Breast epithelium (tissue), 4 donors: Measurements from ENCODE around the gene TGFB2. TPM values are rescaled to one million over a fixed set of nuclear protein-coding genes. Genes with fewer than 3 reads are reported as not detected.

ENCODE experiments used
- DNase-seq, 2 donors: peaks; one replicate each; pipeline ENCODE4 v3.0.0-alpha.2; 2019; ENCODE audit warnings: low spot score in 2 of 2
- H3K27ac ChIP-seq, 2 donors: fragments of 200-600 bp; sonication (generic) in 1 of 2; one replicate each; pipeline ENCODE4 v1.5.1; 2016 to 2019; ENCODE audit warnings: mild to moderate bottlenecking in 1 of 2
- H3K27me3 ChIP-seq, 2 donors: fragments of 200-600 bp; sonication (generic) in 1 of 2; one replicate each; pipeline versions ENCODE4 v1.5.1 to v1.6.0; 2017 to 2019; ENCODE audit warnings: control low read depth in 1 of 2, mild to moderate bottlenecking in 1 of 2
- H3K36me3 ChIP-seq: fragments of 200-600 bp; one replicate; pipeline ENCODE4 v1.5.1; 2019
- H3K4me1 ChIP-seq, 2 donors: fragments of 200-600 bp; sonication (generic); one replicate each; pipeline ENCODE4 v1.5.1; 2016 to 2019; ENCODE audit warnings: control low read depth in 1 of 2
- H3K4me3 ChIP-seq, 3 donors: fragments of 200-600 bp; sonication (generic); 1 replicate in 2 of 3; 2 replicates in 1 of 3; pipeline ENCODE4 v1.5.1; 2016 to 2019; ENCODE audit warnings: mild to moderate bottlenecking in 3 of 3, moderate library complexity in 2 of 3
- H3K9me3 ChIP-seq, 2 donors: fragments of 200-600 bp; sonication (generic) in 1 of 2; one replicate each; pipeline ENCODE4 v1.5.1; 2016 to 2019; ENCODE audit warnings: control low read depth in 1 of 2
- POLR2A ChIP-seq: fragments of 450-650 bp; IDR thresholded peaks from one replicate; pipeline ENCODE4 v1.6.1; 2016; ENCODE audit warnings: antibody characterized with exemption, mild to moderate bottlenecking, moderate library complexity
- POLR2AphosphoS5 ChIP-seq, 3 donors: sonication (generic); formaldehyde crosslinking; IDR thresholded peaks; one replicate each; pipeline ENCODE4 v1.6.1; 2017; ENCODE audit warnings: antibody characterized with exemption in 3 of 3
- intact Hi-C: fragments of 100-400 bp; cut with DNase I; formaldehyde crosslinking; loops from one replicate; pipeline ENCODE4 v1.15.1; 2023; ENCODE audit warnings: low total_unique reads
- total RNA-seq, 3 donors: library from RNA; depleted of rRNA; stranded (reverse); fragments of >200 nt; gene quantifications; one replicate each; pipeline ENCODE4 v1.1.0, GENCODE V29; 2016
- TF ChIP-seq, protein P1 (sequence below), 3 donors: fragments of 450-650 bp; IDR thresholded peaks; one replicate each; pipeline ENCODE4 v1.5.1; 2016 to 2017; ENCODE audit warnings: antibody characterized with exemption in 3 of 3, mild to moderate bottlenecking in 3 of 3, moderate library complexity in 3 of 3

Gene TGFB2
- total RNA-seq, 3 donors from 2014 or later = 1.6 to 10.2 (median 9.5) TPM

DNA sequence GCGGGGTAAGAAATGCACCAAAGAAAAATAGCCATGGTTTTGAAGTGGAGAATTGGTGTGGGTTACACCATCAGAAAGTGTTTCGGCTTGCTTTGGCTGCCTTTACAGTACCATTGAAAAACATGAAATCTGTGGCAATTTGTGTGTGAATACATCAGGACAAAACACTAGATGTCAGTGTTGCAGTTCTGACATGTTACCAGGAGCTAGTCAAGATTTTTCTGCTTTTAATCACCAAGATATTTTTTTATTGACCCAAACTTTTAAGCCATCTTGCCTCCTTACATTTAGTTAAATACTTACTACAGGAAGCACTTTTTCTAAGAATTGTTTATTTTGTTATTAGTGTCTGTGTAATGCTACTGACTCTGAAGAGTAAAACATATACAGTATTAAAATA lies 45.7 kb upstream of the TGFB2 start:
- H3K4me3 ChIP-seq = no peak overlapping the region
- no peak for DNase-seq
- intact Hi-C loops = no loop called here
- H3K27me3 ChIP-seq = no peaks in the 10 kb centered on the region
- H3K4me1 ChIP-seq = no peaks in the 10 kb centered on the region
- no peak overlapping the region for H3K27ac ChIP-seq
- no peaks in the 10 kb centered on the region for H3K9me3 ChIP-seq
- no peaks in the 10 kb centered on the region for H3K36me3 ChIP-seq
- TF ChIP-seq, protein P1, sequence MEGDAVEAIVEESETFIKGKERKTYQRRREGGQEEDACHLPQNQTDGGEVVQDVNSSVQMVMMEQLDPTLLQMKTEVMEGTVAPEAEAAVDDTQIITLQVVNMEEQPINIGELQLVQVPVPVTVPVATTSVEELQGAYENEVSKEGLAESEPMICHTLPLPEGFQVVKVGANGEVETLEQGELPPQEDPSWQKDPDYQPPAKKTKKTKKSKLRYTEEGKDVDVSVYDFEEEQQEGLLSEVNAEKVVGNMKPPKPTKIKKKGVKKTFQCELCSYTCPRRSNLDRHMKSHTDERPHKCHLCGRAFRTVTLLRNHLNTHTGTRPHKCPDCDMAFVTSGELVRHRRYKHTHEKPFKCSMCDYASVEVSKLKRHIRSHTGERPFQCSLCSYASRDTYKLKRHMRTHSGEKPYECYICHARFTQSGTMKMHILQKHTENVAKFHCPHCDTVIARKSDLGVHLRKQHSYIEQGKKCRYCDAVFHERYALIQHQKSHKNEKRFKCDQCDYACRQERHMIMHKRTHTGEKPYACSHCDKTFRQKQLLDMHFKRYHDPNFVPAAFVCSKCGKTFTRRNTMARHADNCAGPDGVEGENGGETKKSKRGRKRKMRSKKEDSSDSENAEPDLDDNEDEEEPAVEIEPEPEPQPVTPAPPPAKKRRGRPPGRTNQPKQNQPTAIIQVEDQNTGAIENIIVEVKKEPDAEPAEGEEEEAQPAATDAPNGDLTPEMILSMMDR (IDR thresholded peaks at IDR 0.05) = no peak
- TF ChIP-seq POLR2AphosphoS5 (IDR thresholded peaks at IDR 0.05) (no peak), POLR2A (no peak)

DNA sequence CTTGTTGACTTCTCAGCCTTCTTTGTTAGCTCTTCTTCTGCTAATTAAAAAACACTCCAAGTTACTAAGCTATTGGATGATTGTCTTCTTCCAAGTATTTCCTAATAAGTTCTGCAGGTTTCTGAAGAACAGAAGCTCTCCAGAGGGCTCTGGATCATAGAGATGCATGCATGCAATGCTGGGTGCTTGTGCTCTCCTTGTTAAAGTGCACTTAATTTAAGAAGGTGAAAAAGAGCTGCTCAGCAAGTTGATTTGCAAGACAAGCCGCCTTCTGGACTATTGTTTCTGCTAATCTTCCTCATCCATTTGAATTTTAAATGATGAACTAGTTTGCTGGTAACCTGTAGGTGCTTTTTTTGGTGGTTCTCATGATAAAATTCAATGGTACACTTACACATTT lies 43.9 kb upstream of the TGFB2 start:
- Histone ChIP-seq H3K36me3 (no peaks in the 10 kb centered on the region), H3K4me3 (no peak overlapping the region), H3K27ac (no peak overlapping the region), H3K9me3 (no peaks in the 10 kb centered on the region), H3K4me1 (no peaks in the 10 kb centered on the region), H3K27me3 (no peaks in the 10 kb centered on the region)
- TF ChIP-seq, protein P1 (IDR thresholded peaks at IDR 0.05) = no peak
- TF ChIP-seq POLR2AphosphoS5 (IDR thresholded peaks at IDR 0.05) (no peak), POLR2A (no peak)
- DNase-seq = no peak
- intact Hi-C loops = no loop called here

DNA sequence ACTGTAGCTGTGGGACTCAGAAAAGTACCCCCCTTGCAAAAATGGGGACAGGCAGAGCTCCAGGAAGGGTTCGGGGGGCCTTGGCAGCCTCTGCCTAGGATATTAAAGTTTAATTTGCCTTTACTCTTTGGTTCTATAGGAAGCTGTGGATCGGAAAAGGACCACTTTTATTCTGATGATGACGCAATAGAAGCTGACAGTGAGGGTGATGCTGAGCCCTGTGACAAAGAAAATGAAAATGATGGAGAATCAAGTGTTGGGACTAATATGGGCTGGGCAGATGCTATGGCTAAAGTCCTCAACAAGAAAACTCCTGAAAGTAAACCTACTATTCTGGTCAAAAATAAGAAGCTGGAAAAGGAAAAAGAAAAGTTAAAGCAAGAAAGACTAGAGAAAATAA lies 43.0 kb upstream of the TGFB2 start:
- Histone ChIP-seq H3K9me3 (no peaks in the 10 kb centered on the region), H3K27me3 (no peaks in the 10 kb centered on the region), H3K27ac (no peak overlapping the region), H3K36me3 (no peaks in the 10 kb centered on the region), H3K4me1 (no peaks in the 10 kb centered on the region), H3K4me3 (no peak overlapping the region)
- intact Hi-C loops = no loop called here
- no peak for DNase-seq
- TF ChIP-seq, protein P1 (IDR thresholded peaks at IDR 0.05) = no peak
- TF ChIP-seq POLR2AphosphoS5 (IDR thresholded peaks at IDR 0.05) (no peak), POLR2A (no peak)

DNA sequence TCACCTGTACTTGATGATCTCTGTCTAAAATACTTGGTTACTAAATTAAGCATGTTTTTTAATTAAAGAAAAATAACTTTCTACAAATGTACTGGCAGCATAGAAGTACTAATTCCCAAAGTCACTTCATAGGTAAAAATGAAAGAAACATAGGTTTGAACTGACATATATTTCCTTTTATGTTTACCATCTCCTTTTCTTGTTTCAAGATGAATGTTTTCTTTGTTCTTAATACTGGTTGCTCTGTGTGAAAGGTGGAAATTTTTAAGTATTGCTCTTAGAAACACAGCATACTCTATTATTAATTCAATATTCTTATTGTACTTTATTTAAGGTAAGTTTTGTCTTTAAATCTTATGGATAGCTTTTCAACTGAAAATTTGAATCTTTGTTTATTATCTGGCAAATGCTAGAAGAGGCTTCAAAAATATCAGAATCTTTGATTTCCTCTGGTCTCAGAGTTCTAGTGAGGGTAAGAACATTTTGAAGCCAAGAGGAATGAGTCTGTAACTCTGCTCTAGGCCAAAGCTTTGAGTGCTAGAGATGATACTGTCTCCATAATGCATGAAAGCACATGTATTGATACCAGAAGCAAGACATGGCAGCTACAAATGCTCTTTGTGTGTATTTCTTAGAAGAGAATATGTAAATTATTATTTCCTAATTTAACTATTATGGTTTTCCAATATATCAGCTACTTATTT lies 41.8 kb upstream of the TGFB2 start:
- H3K27me3 ChIP-seq = no peaks in the 10 kb centered on the region
- H3K4me1 ChIP-seq = no peaks in the 10 kb centered on the region
- no peak overlapping the region for H3K27ac ChIP-seq
- no peak for DNase-seq
- TF ChIP-seq POLR2AphosphoS5 (IDR thresholded peaks at IDR 0.05) = no peak
- TF ChIP-seq, protein P1 (IDR thresholded peaks at IDR 0.05) = no peak
- no peak for TF ChIP-seq POLR2A
- intact Hi-C loops = no loop called here
- no peak overlapping the region for H3K4me3 ChIP-seq
- no peaks in the 10 kb centered on the region for H3K9me3 ChIP-seq
- H3K36me3 ChIP-seq = no peaks in the 10 kb centered on the region

DNA sequence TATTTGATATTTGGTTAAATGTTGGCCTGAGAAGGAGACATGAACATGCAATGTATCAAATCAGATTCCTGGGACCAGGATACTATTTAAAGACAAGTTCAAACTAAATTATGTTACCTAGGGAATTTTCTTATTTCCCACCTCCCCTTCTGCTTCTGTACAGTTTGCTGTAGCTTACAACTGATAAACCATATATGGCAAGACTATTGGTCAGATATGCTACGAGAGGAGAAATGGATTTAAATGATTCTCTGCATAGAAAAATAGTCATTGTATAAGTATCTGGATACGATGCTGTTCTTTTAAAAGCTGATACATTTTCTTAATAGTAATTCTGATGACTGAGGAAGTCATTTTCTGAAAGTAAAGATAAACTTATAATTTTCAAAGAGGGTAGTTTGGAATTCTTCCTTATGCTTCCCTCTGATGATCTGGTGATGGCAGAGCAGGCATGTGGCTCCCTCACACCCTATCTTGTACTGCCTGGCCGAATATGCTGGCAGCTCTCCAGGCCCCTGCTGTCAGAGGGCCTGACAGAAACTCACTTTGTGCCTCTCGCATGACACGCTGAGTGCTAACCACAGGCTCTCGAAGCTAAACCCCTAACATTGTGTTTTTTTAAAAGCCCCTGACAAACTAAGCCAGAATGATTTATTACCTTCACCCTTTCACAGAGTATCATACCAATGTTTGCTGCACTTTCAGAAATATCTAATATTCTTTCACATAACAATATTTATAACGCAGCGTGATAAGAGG lies 40.7 kb upstream of the TGFB2 start:
- H3K36me3 ChIP-seq = no peaks in the 10 kb centered on the region
- DNase-seq = no peak
- H3K27me3 ChIP-seq = no peaks in the 10 kb centered on the region
- no peaks in the 10 kb centered on the region for H3K4me1 ChIP-seq
- H3K27ac ChIP-seq = no peak overlapping the region
- no peaks in the 10 kb centered on the region for H3K9me3 ChIP-seq
- TF ChIP-seq, protein P1 (IDR thresholded peaks at IDR 0.05) = no peak
- TF ChIP-seq POLR2AphosphoS5 (IDR thresholded peaks at IDR 0.05) = no peak
- no peak for TF ChIP-seq POLR2A
- intact Hi-C loops = no loop called here
- H3K4me3 ChIP-seq = no peak overlapping the region
